Lower leg skin (tissue), 4 donors: ENCODE data around the gene TBX15. TPM values are rescaled to one million over a fixed set of nuclear protein-coding genes. Genes with fewer than 3 reads are reported as not detected.
"Not testable (repeated sequence)": the region's sequence is repeated elsewhere in the genome, so short reads cannot be mapped to it uniquely, and the experiment has no call there.

ENCODE experiments used
- DNase-seq, 2 donors: peaks; one replicate each; pipeline ENCODE4 v3.0.0-alpha.2; 2019; ENCODE audit warnings: low spot score in 2 of 2
- H3K4me3 ChIP-seq: fragments of 200-600 bp; sonication (generic); 2 replicates; pipeline ENCODE4 v1.5.1; 2017; ENCODE audit warnings: mild to moderate bottlenecking, low read depth; ENCODE audit not compliant: poor library complexity, severe bottlenecking
- CTCF ChIP-seq, 3 donors: fragments of 450-650 bp; IDR thresholded peaks; one replicate each; pipeline ENCODE4 v1.5.1; 2016; ENCODE audit warnings: antibody characterized with exemption in 3 of 3, mild to moderate bottlenecking in 3 of 3, moderate library complexity in 2 of 3
- POLR2A ChIP-seq, 2 donors: fragments of 450-650 bp; IDR thresholded peaks; one replicate each; pipeline ENCODE4 v1.6.1; 2016 to 2017; ENCODE audit warnings: antibody characterized with exemption in 2 of 2, mild to moderate bottlenecking in 1 of 2, moderate library complexity in 1 of 2
- WGBS, 2 donors: methylation state at CpG; one replicate each; pipeline ENCODE4 v1.1.5; 2018; 5-methylcytosine and 5-hydroxymethylcytosine counted together
- intact Hi-C: fragments of 100-400 bp; cut with DNase I; formaldehyde crosslinking; loops from one replicate; pipeline ENCODE4 v1.15.0; 2023; ENCODE audit warnings: low total_unique reads
- total RNA-seq, 4 donors: library from RNA; depleted of rRNA; stranded (reverse); fragments of >200 nt; gene quantifications; one replicate each; pipeline ENCODE4 v1.1.0, GENCODE V29; 2016

Gene TBX15
- total RNA-seq, 4 donors from 2014 or later: 4.7 to 17.0 (median 5.9) TPM

- no peak for DNase-seq
- TF ChIP-seq CTCF (IDR thresholded peaks at IDR 0.05) (no peak), POLR2A (IDR thresholded peaks at IDR 0.05) (no peak)
- no peak overlapping the region for H3K4me3 ChIP-seq
- 76 to 79% methylated on average over 2 of the region's 2 CpGs for WGBS, 2 donors
- intact Hi-C loops: no loop called here
Observed at GRCh38 chr1:118918940-118919259, 69.2 kb downstream of the TBX15 start.

DNA sequence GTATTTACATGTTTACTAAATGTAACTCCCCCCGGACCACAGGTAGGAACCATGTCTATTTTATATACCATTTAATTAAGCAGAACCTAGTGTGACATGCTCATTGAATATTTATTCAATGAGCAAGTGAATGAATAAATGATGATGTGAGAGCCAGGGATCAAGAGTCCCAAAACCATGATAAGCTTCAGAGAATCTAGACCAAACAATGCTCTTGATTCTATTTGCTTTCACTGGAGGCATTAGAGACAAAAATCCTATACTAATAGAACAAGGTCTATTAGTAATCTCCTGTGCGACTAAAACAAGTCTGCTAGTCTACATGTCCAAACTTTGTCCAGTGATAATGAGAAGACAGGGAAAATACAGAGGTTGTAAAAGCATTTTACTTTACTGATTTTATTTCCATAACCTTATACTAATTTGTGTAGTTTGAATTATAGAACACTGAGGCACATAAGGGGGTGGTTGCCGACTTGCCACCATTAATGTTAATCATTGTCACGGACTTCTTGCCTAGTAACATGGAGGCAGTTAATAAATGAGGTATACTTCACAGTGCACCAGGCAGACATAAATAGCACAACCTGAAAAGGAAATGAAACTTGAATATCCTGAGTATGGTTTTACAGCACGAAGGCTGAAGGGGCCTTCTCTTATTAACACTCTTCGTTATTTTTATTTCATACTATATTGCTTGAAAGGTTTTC lies 69.8 kb downstream of the TBX15 start:
- TF ChIP-seq CTCF (IDR thresholded peaks at IDR 0.05): no peak
- no peak for TF ChIP-seq POLR2A (IDR thresholded peaks at IDR 0.05)
- no peak overlapping the region for H3K4me3 ChIP-seq
- WGBS, 2 donors: 91 to 93% methylated on average over 6 of the region's 6 CpGs
- intact Hi-C loops: no loop called here
- DNase-seq: no peak

DNA sequence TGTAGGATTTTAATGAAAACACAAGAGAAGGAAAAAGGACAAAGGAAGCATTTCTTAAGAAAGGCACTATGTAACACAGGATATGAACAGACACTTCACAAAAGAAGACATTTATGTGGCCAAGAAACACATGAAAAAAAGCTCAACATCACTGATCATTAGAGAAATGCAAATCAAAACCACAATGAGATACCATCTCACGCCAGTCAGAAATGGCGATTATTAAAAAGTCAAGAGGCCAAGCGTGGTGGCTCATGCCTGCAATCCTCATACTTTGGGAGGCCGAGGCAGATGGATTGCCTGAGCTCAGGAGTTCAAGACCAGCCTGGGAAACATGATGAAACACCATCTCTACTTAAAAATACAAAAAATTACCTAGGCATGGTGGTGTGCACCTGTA lies 71.8 kb downstream of the TBX15 start:
- H3K4me3 ChIP-seq, intact Hi-C loops, DNase-seq: not testable (repeated sequence)
- WGBS, 2 donors: 87 to 93% methylated on average over 4 of the region's 4 CpGs

DNA sequence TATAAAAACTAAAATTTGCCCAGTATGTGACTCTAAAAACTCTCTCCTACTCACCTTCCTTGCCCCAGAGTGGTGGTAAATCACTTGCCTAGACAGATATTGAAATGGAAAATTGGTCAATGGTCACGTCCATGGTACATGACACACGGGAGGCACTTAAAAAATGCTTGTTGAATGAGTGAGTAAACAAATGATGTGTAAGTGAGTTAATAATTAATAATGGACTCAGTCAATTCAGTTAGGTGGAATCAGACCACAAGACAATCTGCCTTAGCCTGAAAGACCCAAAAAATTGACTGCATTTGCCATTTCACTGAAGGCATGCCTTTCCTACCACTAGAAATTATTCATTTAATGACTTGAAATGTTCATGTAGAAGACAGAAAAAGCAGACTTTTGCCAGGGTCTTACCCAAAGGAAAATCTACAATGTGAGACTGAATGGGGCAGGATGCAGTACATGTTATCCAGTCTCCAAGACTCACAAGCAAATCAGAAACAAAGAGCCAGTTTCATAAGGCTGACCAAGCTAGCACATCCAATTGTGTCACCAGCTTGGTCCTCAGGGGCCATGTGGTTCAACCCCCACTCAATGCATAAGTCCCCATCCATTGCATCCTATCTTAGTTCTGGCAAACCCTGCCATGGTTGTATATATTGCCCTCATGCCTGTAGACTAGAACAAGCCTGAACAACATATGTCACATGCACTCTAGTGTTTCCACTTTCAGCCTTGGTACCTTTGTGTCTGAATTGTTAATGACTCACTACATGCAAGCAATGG lies 73.6 kb downstream of the TBX15 start:
- intact Hi-C loops: no loop called here
- TF ChIP-seq POLR2A (IDR thresholded peaks at IDR 0.05) (no peak), CTCF (IDR thresholded peaks at IDR 0.05) (no peak)
- DNase-seq: no peak
- 74 to 80% methylated on average over 2 of the region's 2 CpGs for WGBS, 2 donors
- H3K4me3 ChIP-seq: no peak overlapping the region

DNA sequence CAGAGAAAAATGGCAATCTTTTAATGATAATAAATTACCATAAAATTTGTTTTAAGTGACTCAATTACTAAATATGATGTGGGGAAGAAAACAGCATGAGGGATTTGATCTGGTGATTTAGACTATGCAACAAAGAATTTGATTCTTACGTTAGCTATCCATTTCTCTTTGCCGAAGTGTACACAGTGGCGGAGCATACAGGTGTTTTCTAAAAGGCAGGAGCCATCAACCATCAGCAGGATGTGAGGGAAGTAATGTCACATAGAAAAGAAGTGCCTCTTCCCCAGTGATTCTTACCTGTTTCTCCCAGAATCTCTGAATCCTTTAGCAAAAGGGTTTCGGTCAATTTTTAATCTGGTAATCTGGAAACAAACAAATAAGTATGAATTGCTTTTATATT lies 74.3 kb downstream of the TBX15 start:
- 79 to 93% methylated on average over 4 of the region's 4 CpGs for WGBS, 2 donors
- no peak overlapping the region for H3K4me3 ChIP-seq
- intact Hi-C loops: no loop called here
- TF ChIP-seq POLR2A (IDR thresholded peaks at IDR 0.05): no peak
- no peak for TF ChIP-seq CTCF (IDR thresholded peaks at IDR 0.05)
- no peak for DNase-seq

- no peak overlapping the region for H3K4me3 ChIP-seq
- intact Hi-C loops: no loop called here
- DNase-seq: no peak
- WGBS, 2 donors: 82% methylated on average over 2 of the region's 2 CpGs
- TF ChIP-seq POLR2A (IDR thresholded peaks at IDR 0.05) (no peak), CTCF (IDR thresholded peaks at IDR 0.05) (no peak)
Observed at GRCh38 chr1:118912574-118912973, 75.6 kb downstream of the TBX15 start.
